NB4 (cell line): ENCODE data around the gene SLC6A6.

Experiments
- DNase-seq: peaks from one replicate; pipeline ENCODE4 v3.0.0; 2010; ENCODE audit warnings: low read depth
- H3K4me3 ChIP-seq: one replicate; pipeline ENCODE4 v1.5.1; 2011; ENCODE audit warnings: mild to moderate bottlenecking, low read depth, low read length, moderate library complexity
- MYC ChIP-seq: IDR thresholded peaks from 2 replicates; pipeline ENCODE4 v1.6.1; 2011; ENCODE audit warnings: low read depth, low read length
- POLR2A ChIP-seq: IDR thresholded peaks from 2 replicates; pipeline ENCODE4 v1.6.1; 2011; ENCODE audit warnings: mild to moderate bottlenecking; ENCODE audit not compliant: insufficient read length; ENCODE audit errors: extremely low read depth
- TF ChIP-seq, protein P1 (sequence below): IDR thresholded peaks from 2 replicates; pipeline ENCODE4 v1.6.1; 2011; ENCODE audit warnings: low read depth, low read length
- TF ChIP-seq, protein P2 (sequence below): IDR thresholded peaks from one replicate; pipeline ENCODE4 v1.5.1; 2012; ENCODE audit warnings: low read depth, low read length

Gene SLC6A6

DNA sequence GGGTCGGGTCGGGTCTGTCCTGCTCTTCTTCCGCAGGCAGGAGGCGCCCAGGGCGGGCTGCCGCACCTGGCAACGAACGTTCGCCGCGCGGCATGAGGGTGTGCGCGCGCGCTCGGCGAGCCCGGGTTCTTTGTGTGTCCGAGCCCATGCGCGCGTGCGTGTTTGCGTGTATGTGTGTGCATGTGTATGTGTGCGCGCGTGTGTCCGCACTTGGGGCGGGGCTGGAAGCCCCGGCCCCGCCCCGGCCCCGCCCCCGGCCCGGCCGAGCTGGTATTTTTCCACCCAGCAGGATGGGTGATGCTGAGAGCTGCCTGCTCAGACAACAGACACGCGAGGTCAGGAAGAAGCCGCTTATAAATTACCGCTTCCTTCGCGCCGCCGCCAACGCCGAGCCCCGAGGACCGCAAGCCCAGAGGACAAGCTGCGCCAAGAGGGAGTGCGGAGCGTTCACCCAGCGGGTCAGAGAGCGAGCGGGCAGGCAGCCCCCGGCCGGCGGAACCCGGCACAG lies at the start of gene SLC6A6:
TSS of gene SLC6A6 (plus strand) at position 303 of the 508 bp plus-strand sequence. CDS start 41,029 bp downstream, outside the sequence.
- TF ChIP-seq, protein P1, sequence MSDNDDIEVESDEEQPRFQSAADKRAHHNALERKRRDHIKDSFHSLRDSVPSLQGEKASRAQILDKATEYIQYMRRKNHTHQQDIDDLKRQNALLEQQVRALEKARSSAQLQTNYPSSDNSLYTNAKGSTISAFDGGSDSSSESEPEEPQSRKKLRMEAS = peak; percentile 79
- TF ChIP-seq MYC (peak; percentile 82), POLR2A (no peak)
- TF ChIP-seq, protein P2, sequence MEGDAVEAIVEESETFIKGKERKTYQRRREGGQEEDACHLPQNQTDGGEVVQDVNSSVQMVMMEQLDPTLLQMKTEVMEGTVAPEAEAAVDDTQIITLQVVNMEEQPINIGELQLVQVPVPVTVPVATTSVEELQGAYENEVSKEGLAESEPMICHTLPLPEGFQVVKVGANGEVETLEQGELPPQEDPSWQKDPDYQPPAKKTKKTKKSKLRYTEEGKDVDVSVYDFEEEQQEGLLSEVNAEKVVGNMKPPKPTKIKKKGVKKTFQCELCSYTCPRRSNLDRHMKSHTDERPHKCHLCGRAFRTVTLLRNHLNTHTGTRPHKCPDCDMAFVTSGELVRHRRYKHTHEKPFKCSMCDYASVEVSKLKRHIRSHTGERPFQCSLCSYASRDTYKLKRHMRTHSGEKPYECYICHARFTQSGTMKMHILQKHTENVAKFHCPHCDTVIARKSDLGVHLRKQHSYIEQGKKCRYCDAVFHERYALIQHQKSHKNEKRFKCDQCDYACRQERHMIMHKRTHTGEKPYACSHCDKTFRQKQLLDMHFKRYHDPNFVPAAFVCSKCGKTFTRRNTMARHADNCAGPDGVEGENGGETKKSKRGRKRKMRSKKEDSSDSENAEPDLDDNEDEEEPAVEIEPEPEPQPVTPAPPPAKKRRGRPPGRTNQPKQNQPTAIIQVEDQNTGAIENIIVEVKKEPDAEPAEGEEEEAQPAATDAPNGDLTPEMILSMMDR = peak; percentile 22
- peak within 1 kb of the TSS; percentile 100 for H3K4me3 ChIP-seq
- DNase-seq = peak; percentile 94

DNA sequence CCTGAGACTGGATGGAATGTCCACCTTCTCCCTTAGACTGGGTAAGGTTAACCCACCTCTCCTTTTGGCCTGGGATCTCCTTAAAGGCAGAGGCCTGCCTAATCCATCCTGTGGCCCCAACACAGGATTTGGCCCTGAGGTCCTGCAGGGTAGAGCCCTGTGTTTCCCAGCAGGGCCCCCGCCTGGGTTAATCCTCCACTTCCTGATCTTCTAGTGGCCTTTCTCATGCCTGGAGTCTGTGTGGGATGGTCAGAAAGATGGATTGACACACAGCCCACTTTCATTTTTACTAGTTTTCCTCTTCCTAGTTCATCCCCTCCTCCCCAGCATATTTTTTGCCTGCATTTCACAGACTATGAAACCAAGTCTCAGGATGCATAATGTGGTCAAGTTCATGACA lies 48.9 kb upstream of the SLC6A6 start:
- TF ChIP-seq, protein P1 = no peak
- TF ChIP-seq MYC (no peak), POLR2A (no peak)
- DNase-seq = no peak
- no peak overlapping the region for H3K4me3 ChIP-seq

DNA sequence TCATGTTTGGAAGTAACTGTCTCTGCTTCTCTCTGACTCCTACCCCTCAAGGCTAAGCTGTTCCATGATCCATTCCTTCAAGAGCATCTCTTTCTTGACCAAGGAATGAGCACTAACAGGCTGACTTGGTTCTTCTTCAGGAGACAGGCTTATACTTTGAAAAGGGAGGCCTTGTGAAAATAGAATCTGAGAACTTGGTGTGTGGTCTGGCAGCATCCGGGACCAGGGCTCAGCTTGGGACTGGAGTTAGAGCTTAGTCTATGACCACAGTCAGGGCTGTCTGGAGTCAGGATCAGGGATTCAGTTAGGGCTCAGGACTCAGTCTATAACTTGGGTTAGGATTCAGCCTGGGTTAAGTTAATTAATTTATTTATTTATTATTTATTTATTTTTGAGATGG lies 44.9 kb upstream of the SLC6A6 start:
- TF ChIP-seq POLR2A (no peak), MYC (no peak)
- TF ChIP-seq, protein P1 = no peak
- TF ChIP-seq, protein P2 = no peak
- no peak for DNase-seq
- no peak overlapping the region for H3K4me3 ChIP-seq

DNA sequence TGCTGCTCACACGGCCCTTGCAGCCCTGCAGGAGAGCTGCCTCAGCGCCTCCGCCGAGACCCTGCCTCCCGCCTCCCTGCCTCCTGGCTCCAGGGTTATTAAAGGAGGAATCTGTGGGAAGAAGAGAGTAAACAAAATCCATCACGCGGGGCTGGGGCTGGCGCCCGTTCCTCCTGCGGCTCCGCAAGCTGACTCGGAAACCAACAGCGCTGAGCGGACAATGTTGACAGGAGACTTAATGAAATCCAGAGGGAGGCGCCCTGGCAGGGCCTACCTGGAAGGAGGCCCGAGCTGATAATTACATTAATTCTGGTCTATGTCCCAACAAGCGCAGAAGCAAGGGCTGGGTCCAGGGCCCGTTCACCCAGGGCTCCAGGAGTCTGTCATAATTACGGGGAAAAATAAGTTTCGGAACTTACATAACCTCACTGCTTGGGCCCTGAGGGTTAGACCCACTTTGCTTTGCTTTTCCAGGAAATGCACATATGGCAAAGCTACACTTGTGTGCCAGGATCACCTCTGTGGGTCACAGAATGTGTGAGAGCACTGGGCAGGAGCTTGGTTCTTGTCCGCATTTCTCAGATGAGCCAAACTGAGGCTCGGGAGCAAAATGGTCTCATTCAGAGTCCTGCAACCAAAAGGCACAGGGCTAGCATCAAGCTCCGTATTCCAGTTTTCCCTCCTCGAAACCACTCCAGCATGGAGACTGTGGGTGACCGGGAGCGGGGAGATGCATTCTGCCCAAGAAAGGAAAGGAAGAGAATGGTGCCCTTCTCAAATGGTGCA lies 43.8 kb upstream of the SLC6A6 start:
- no peak for DNase-seq
- TF ChIP-seq, protein P2 = no peak
- TF ChIP-seq POLR2A (no peak), MYC (no peak)
- TF ChIP-seq, protein P1 = no peak
- no peak overlapping the region for H3K4me3 ChIP-seq

DNA sequence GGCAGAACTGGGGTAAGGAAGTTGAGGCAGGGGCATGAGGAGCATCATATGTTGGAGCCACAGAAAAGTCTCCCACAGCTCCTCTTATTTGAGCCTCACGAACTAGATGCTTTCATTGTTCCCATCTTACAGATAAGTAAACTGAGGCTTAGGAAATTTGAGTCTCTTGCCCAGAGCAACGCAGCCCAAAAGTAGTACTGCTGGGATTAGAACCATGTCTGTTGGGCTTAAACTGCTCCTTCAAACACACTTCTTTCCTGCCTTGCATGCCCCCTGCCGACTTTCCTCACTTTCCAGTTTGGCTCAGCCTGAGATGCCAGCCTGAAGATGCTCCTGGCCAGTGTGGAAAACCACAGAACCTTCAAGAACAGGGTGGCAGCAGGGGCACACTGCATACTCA lies 43.1 kb upstream of the SLC6A6 start:
- no peak overlapping the region for H3K4me3 ChIP-seq
- TF ChIP-seq, protein P1 = no peak
- no peak for DNase-seq

DNA sequence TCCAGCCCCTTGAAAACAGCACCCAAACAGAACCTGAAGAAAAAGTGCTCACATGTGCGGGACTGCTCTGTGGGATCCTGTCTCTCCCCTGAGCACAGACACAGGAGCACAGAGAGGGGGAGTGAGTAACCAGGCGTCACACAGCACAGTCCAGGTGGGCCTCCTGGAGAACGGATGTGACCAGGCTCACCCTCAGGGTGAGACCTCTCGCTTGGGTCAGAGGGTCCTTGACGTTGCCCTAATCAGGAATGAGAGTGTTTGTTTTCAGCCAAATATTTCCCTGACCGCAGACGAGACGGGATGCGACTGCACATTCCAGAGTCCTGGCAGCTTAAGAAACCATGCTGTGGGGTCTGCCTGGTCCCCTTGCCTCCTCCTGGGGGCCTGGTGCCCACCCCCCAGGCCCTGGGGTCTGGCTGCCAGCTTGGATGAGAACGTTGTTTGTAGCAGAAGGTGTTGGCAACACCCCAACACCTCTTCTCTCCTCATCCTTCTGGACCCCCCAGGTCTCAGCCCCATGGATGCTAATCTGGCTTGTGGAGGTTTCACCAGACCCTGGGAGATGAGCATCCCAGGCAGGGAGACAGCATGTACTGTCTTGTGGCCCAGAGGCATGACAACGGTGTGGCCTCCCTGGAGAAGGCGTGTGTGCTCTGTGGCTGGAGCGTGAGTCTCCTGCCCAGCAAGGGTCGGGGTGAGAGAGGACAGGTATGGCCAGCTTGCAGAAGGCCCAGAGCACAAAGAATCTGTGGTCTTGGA lies 42.1 kb upstream of the SLC6A6 start:
- TF ChIP-seq, protein P1 = no peak
- TF ChIP-seq POLR2A (no peak), MYC (no peak)
- TF ChIP-seq, protein P2 = no peak
- DNase-seq = no peak
- no peak overlapping the region for H3K4me3 ChIP-seq
